Endothelial cell of umbilical vein (primary cell): ENCODE measurements around the gene SCP2. TPM values are rescaled to one million over a fixed set of nuclear protein-coding genes. Genes with fewer than 3 reads are reported as not detected.

ENCODE experiments used
- BruUV-seq: library from RNA; stranded (reverse); fragments of 400-500 nt; replicated peaks from 2 replicates; lab custom pipeline; 2021; lab: Mats Ljungman, UMichigan
- CTCF ChIA-PET: fragments of 300-600, 350-600 bp; sonication (Branson Sonifier 250); formaldehyde crosslinking; loops from one replicate; lab custom pipeline; 2021; ENCODE audit warnings: antibody characterized with exemption, inconsistent platforms; lab: Charles Lee
- POLR2A ChIA-PET: fragments of 300-600, 350-600 bp; sonication (Branson Sonifier 250); formaldehyde crosslinking; loops from one replicate; lab custom pipeline; 2021; ENCODE audit warnings: antibody characterized with exemption, inconsistent platforms; lab: Charles Lee
- DNase-seq: peaks from one replicate; pipeline ENCODE4 v3.0.0-alpha.2; 2011; ENCODE audit warnings: low read depth, low spot score
- FAIRE-seq: peaks from 2 replicates; lab custom pipeline; 2011; peaks lifted over from hg19 to GRCh38; lab: Jason Lieb, UNC
- H2AFZ ChIP-seq: 2 replicates; pipeline ENCODE4 v1.6.0; 2012; ENCODE audit warnings: low read depth, low read length, control low read depth, inconsistent platforms
- H3K27ac ChIP-seq: 2 replicates; pipeline ENCODE4 v1.5.1; 2011; ENCODE audit warnings: low read depth, mild to moderate bottlenecking, control low read depth, low read length, moderate library complexity; ENCODE audit not compliant: insufficient read depth
- H3K27me3 ChIP-seq, 2 experiments: 2 replicates each; pipeline versions ENCODE4 v1.6.0 to v1.6.1; 2011; ENCODE audit warnings: low read length in 2 of 2, mixed read lengths in 1 of 2; ENCODE audit not compliant: control insufficient read depth in 2 of 2, insufficient read depth in 2 of 2
- H3K36me3 ChIP-seq, 2 experiments: 2 replicates in 1 of 2; 3 replicates in 1 of 2; pipeline ENCODE4 v1.5.1; 2011; ENCODE audit warnings: low read length in 2 of 2, mild to moderate bottlenecking in 1 of 2, moderate library complexity in 1 of 2; ENCODE audit not compliant: control insufficient read depth in 2 of 2, insufficient read depth in 2 of 2; ENCODE audit errors: extremely low read depth in 1 of 2
- H3K4me1 ChIP-seq: 3 replicates; pipeline ENCODE4 v1.5.1; 2011; ENCODE audit warnings: mild to moderate bottlenecking, low read length; ENCODE audit not compliant: control insufficient read depth, insufficient read depth; ENCODE audit errors: extremely low read depth
- H3K4me2 ChIP-seq: 2 replicates; pipeline ENCODE4 v1.6.1; 2011; ENCODE audit warnings: low read length, control low read depth, mixed read lengths; ENCODE audit not compliant: insufficient read depth
- H3K4me3 ChIP-seq, 3 experiments: fragments of 200-600 bp in 1 of 3; sonication (generic), shearing (Covaris generic) in 1 of 3; replicated peaks in 1 of 3; 2 replicates each; pipeline ENCODE4 v1.5.1; 2011 to 2016; ENCODE audit warnings: control low read depth in 3 of 3, low read length in 3 of 3, mild to moderate bottlenecking in 2 of 3, inconsistent platforms in 1 of 3, low read depth in 1 of 3, moderate library complexity in 1 of 3; ENCODE audit not compliant: insufficient read depth in 1 of 3
- H3K79me2 ChIP-seq: 2 replicates; pipeline ENCODE4 v1.6.0; 2012; ENCODE audit warnings: low read length, inconsistent platforms; ENCODE audit not compliant: control insufficient read depth, insufficient read depth
- H3K9ac ChIP-seq: replicated peaks from 2 replicates; pipeline ENCODE3; 2011; ENCODE audit warnings: low read length, control low read depth; ENCODE audit not compliant: insufficient read depth; ENCODE audit errors: extremely low read depth
- H3K9me1 ChIP-seq: replicated peaks from 3 replicates; pipeline ENCODE4 v1.6.0; 2011; ENCODE audit warnings: mild to moderate bottlenecking, low read length; ENCODE audit not compliant: control insufficient read depth, insufficient read depth; ENCODE audit errors: extremely low read depth
- H3K9me3 ChIP-seq: replicated peaks from 2 replicates; pipeline ENCODE4 v1.5.1; 2012; ENCODE audit warnings: low read length, inconsistent platforms; ENCODE audit not compliant: control insufficient read depth, insufficient read depth
- H4K20me1 ChIP-seq: replicated peaks from 2 replicates; pipeline ENCODE3; 2011; ENCODE audit warnings: mild to moderate bottlenecking, low read length; ENCODE audit not compliant: control insufficient read depth, insufficient read depth; ENCODE audit errors: extremely low read depth
- CTCF ChIP-seq, 2 donors: IDR thresholded peaks; 1 replicate in 1 of 2; 2 replicates in 1 of 2; pipeline ENCODE4 v1.5.1; 2011; ENCODE audit warnings: low read length in 2 of 2, mild to moderate bottlenecking in 2 of 2, moderate library complexity in 2 of 2, control low read depth in 1 of 2, inconsistent platforms in 1 of 2, low read depth in 1 of 2; ENCODE audit not compliant: insufficient read depth in 1 of 2; ENCODE audit errors: extremely low read depth in 1 of 2
- EZH2 ChIP-seq: IDR thresholded peaks from 2 replicates; pipeline ENCODE4 v1.6.1; 2012; ENCODE audit warnings: borderline replicate concordance, low read depth, mild to moderate bottlenecking, moderate library complexity, low read length, inconsistent platforms; ENCODE audit not compliant: severe bottlenecking
- FOS ChIP-seq: IDR thresholded peaks from 2 replicates; pipeline ENCODE4 v1.6.1; 2011; ENCODE audit warnings: mild to moderate bottlenecking, low read length, moderate library complexity, borderline replicate concordance; ENCODE audit not compliant: insufficient read depth
- GATA2 ChIP-seq: IDR thresholded peaks from 2 replicates; pipeline ENCODE4 v1.7.0; 2011; ENCODE audit warnings: low read depth, mild to moderate bottlenecking, moderate library complexity, mixed read lengths, low read length; ENCODE audit not compliant: insufficient read length, insufficient read depth
- JUN ChIP-seq: IDR thresholded peaks from 2 replicates; pipeline ENCODE4 v1.6.1; 2011; ENCODE audit warnings: borderline replicate concordance, low read depth; ENCODE audit not compliant: insufficient read length, insufficient read depth
- MAX ChIP-seq: IDR thresholded peaks from 2 replicates; pipeline ENCODE4 v1.6.1; 2011; ENCODE audit not compliant: insufficient read depth, insufficient read length
- MYC ChIP-seq: IDR thresholded peaks from one replicate; pipeline ENCODE4 v1.6.1; 2011; ENCODE audit warnings: mild to moderate bottlenecking, low read depth, low read length
- POLR2A ChIP-seq: IDR thresholded peaks from 2 replicates; pipeline ENCODE4 v1.6.1; 2012; ENCODE audit warnings: low read depth, mild to moderate bottlenecking, control low read depth, low read length
- POLR2AphosphoS5 ChIP-seq: IDR thresholded peaks from 2 replicates; pipeline ENCODE4 v1.6.1; 2012; ENCODE audit warnings: low read depth, mild to moderate bottlenecking, control low read depth, low read length, moderate library complexity; ENCODE audit not compliant: insufficient read depth
- dilution Hi-C: fragments of 300-500 bp; cut with MboI; formaldehyde crosslinking; loops from one replicate; pipeline ENCODE4 v1.15.0; 2019; ENCODE audit warnings: low sequenced_read_pairs; ENCODE audit not compliant: extremely low pct_ligation_motif_present
- intact Hi-C: fragments of 100-400 bp; cut with micrococcal nuclease; formaldehyde crosslinking; loops from one replicate; pipeline ENCODE4 v1.10.0; 2022
- polyA plus RNA-seq, 4 experiments: library from polyadenylated mRNA; depleted of rRNA in 3 of 4; stranded (reverse) in 3 of 4; unstranded in 1 of 4; fragments of >200 nt; gene quantifications; 2 replicates each; pipeline versions ENCODE4 v1.2.1 to v1.2.3, GENCODE V29; 2011 to 2012; ENCODE audit warnings: missing spikeins in 1 of 4
- total RNA-seq: library from RNA; stranded (reverse); gene quantifications from 2 replicates; pipeline ENCODE4 v1.2.3, GENCODE V29; 2021

SCP2 gene
- total and polyA plus RNA-seq, 2 donors (not counting 3 experiments of a cell fraction or from before 2014, with no cell fraction given) = 42.4 to 92.7 TPM

DNA sequence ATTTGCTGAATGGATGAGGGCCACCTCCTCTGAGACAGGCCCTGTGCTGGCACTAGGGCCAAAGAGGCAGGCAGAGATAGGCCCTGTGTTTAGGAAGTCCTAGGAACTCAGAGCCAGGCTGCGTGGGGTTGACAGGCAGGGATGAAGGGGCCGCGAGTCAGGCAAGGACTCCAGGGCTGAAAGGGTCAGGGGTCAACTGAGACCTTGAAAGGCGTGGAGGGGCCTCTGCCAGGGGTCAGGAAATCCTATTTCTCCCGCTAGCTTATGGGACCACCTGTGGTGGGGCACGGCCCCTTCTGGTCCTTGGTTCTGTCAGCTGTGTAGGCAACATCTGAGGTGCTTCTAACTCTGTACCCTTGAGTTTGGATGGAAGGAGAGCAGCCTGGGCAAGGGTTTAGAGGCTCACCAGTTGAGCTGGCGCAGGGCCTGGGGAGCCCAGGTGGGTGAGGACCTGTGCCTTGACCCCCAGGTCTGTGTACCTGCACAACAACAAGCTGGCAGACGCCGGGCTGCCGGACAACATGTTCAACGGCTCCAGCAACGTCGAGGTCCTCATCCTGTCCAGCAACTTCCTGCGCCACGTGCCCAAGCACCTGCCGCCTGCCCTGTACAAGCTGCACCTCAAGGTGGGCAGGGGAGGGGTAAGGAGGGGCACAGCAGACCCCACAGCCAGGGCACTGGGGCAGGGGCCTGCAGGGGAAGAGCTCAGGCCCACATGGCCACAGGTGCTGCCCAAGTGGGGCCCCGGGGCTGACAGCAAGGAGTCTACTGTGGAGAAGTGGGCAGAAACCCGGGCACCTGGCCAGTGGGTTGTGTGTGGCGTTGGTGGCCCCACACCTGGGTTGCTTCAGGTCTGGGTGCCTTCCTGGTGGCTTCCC, 149.9 kb downstream of the SCP2 start:
- Histone ChIP-seq H3K36me3 (no peaks in the 10 kb centered on the region), H3K79me2 (no peaks in the 10 kb centered on the region), H4K20me1 (no peaks in the 10 kb centered on the region), H3K27ac (no peak overlapping the region), H3K4me1 (no peaks in the 10 kb centered on the region), H3K9me1 (no peaks in the 10 kb centered on the region), H3K4me3 (no peak overlapping the region), H3K9ac (no peak overlapping the region), H2AFZ (no peak overlapping the region), H3K27me3 (no peaks in the 10 kb centered on the region), H3K4me2 (no peak overlapping the region), H3K9me3 (no peaks in the 10 kb centered on the region)
- no TSS peak for BruUV-seq
- intact Hi-C loops (no loop called here), dilution Hi-C loops (no loop called here)
- TF ChIP-seq EZH2 = no peak
- TF ChIP-seq GATA2 = no peak
- no peak for TF ChIP-seq FOS
- TF ChIP-seq JUN = no peak
- no peak for TF ChIP-seq POLR2AphosphoS5
- no peak for TF ChIP-seq POLR2A
- no peak for TF ChIP-seq MYC
- no peak for TF ChIP-seq MAX
- no peak for TF ChIP-seq CTCF (IDR thresholded peaks at IDR 0.05; ENCODE audit: extremely low read depth in 1 of 2, insufficient read depth in 1 of 2, low read depth in 1 of 2, low read length in 2 of 2)
- CTCF ChIA-PET = interaction anchor here (1.0 kb wide), 1 partner anchor 77 kb away, joined by 3 read pairs; no protein-coding TSS in a partner anchor
- POLR2A ChIA-PET = no interaction called here
- FAIRE-seq = no peak
- DNase-seq = no peak
